T-helper 2 cell treated with Interferon-gamma antibody and Interleukin-4, amounts not matched to agents 5 μg/mL and 100 μg/mL, for 36 hours (primary cell): Measurements from ENCODE around the gene SAMD10.
A peak's percentile ranks its signal among the peaks of the same experiment; 100 is the strongest.
"Not testable (repeated sequence)": the region's sequence is repeated elsewhere in the genome, so short reads cannot be mapped to it uniquely, and the experiment has no call there.

Experiments used
- DNase-seq: peaks from one replicate; pipeline ENCODE4 v3.0.0; 2021; ENCODE audit warnings: low spot score
- H3K27ac Mint-ChIP-seq: one replicate; pipeline ENCODE4 v1.8.0; 2021; ENCODE audit warnings: mild to moderate bottlenecking, mixed read lengths
- H3K27me3 Mint-ChIP-seq: one replicate; pipeline ENCODE4 v1.8.0; 2021; ENCODE audit warnings: low read depth, mixed read lengths
- H3K36me3 Mint-ChIP-seq: one replicate; pipeline ENCODE4 v1.8.0; 2021; ENCODE audit warnings: low read depth, mixed read lengths
- H3K4me1 Mint-ChIP-seq: one replicate; pipeline ENCODE4 v1.8.0; 2021; ENCODE audit warnings: low read depth, mixed read lengths
- H3K4me3 Mint-ChIP-seq: one replicate; pipeline ENCODE4 v1.8.0; 2022; ENCODE audit warnings: mild to moderate bottlenecking, moderate library complexity, mixed read lengths
- H3K9me3 Mint-ChIP-seq: one replicate; pipeline ENCODE4 v1.8.0; 2021; ENCODE audit warnings: mixed read lengths

The SAMD10 gene

DNA sequence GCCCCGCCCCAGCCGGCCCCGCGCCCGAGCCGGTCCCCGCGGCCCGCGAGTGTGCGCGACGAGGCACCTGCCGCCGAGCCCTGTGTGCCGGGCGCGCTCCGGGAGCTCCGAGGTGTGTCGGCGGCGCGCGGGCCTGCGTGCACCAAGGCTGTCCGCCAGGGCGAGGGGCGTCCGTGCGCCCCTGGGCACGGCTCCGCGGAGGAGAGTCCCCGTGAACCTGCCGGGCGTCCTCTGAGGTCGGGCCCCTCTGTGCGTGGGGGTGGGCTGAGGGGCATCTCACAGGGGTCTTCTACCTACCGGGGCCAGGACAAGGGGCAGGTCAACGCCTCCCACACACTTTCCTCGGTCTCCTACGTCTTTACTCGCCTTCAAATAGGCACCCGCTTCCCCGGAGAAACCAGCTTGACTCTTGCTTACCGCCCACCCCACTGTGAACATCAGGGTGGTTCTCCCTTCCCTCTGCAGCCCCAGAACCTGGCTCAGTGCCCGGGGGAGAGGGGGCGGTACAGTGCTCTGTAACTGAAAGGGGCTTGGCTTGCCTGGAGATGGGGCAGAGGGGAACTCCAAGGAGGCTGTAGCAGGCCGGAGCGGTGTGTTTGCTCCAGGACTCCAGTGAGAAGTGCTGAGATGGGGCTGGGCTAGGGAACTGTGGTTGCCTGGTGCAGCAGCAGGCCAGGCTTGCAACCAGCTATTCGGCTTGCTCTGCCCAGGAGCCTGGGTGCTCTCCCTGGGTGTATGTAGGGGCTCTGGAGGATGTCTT, at the start of gene SAMD10:
TSS of gene SAMD10 (minus strand) at position 86 of the 760 bp plus-strand sequence. CDS start 175 bp downstream, outside the sequence.
- H3K4me1 Mint-ChIP-seq: peaks cover 53% of the 10 kb centered on the region
- peak; percentile 73 for DNase-seq
- peak within 1 kb of the TSS; percentile 97 for H3K27ac Mint-ChIP-seq
- H3K27me3 Mint-ChIP-seq: no peaks in the 10 kb centered on the region
- no peaks in the 10 kb centered on the region for H3K9me3 Mint-ChIP-seq
- peaks cover 34% of the 10 kb centered on the region for H3K36me3 Mint-ChIP-seq
- peak within 1 kb of the TSS; percentile 89 for H3K4me3 Mint-ChIP-seq

DNA sequence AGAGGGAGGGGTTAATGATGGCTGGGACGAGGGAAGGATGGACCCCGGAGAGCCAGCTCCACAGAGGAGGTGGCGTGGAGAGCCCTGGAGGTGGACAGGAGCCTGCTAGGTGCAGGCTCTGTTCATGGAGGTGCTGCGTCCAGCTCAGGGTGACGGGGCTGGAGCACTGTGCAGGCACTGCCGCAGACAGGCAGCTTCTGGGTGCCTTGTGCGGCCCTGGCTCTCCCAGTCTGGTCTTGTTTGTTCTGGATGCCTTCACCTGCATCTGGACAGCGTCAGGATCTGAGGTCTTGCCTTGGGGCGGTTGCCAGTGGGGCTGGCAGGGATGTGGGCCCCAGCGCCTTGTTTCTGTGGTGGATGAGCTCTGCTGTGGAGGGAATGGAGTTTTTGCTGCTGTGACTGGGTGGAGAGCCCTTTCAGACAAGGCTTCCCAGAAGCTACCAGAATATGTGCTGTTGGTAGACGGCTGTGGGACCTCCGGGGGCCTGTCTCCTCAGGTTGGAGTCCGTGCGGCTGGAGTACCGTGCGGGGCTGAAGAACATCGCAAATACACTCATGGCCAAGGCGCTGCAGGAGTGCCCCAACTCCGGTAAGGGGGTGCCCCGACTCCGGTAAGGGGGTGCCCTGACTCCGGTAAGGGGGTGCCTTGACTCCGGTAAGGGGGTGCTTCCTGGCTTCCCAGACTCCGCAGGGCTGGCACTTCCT, 48.7 kb upstream of the SAMD10 start:
- H3K36me3 Mint-ChIP-seq: peaks cover 52% of the 10 kb centered on the region
- H3K9me3 Mint-ChIP-seq: no peaks in the 10 kb centered on the region
- H3K27me3 Mint-ChIP-seq: no peaks in the 10 kb centered on the region
- H3K4me1 Mint-ChIP-seq: no peaks in the 10 kb centered on the region
- H3K27ac Mint-ChIP-seq: no peak overlapping the region
- no peak for DNase-seq
- H3K4me3 Mint-ChIP-seq: no peak overlapping the region

DNA sequence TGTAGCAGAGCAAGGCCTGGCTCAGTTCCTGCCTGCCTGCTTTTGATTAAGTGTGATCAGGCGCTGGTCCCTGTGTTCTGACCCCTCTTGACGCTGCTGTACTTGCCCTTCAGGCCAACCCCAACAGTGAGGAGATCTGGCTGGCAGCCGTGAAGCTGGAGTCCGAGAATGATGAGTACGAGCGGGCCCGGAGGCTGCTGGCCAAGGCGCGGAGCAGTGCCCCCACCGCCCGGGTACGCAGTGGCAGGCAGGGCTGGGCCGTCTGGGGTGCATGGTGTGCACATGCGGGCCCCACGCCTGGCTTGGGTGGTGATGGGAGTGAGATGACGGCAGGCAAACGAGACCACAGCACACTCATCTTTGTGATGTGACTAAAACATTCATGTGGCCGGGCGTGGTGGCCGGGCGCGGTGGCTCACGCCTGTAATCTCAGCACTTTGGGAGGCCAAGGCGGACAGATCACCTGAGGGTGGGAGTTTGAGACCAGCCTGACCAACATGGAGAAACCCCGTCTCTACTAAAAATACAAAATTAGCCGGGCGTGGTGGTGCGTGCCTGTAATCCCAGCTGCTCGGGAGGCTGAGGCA, 46.5 kb upstream of the SAMD10 start:
- Mint-ChIP-seq H3K9me3 (no peaks in the 10 kb centered on the region), H3K27ac (no peak overlapping the region), H3K4me3 (no peak overlapping the region), H3K27me3 (no peaks in the 10 kb centered on the region), H3K4me1 (no peaks in the 10 kb centered on the region), H3K36me3 (peaks cover 61% of the 10 kb centered on the region)
- no peak for DNase-seq

DNA sequence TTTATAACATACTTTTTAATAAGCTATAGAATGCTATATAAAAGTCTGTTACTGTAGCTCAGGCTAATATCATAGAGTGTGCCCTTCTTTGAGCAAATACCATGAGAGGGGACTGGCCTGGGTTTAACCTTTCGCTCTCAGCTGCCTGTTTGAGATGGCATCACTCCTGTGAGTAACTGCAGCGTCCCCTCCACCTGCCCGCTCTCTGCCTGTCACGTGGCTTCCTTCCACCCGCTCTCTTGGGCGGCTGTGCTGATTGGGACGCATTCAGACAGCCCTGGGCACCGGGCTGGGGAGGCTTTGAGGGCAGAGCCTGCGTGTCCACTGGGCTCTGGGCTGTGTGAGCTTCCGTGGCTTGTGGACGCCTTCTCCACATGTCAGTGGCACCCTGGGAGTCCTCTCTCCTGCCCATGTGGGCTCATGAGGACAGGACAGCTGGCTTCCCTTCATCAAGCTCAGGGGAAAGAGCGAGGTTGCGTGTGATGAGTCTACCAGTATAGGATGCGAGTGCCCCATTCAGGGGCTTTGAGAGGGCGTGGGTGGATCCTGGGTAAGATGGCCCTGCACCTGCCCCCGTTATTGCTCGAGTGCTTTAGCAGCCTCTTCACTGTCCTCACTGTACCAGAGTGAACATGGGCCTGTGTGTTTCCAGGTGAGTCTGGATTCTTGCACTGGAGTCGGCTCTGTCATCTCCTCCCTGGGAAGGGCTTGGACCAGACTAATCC, 45.8 kb upstream of the SAMD10 start:
- no peak for DNase-seq
- Mint-ChIP-seq H3K9me3 (no peaks in the 10 kb centered on the region), H3K4me3 (no peak overlapping the region), H3K4me1 (no peaks in the 10 kb centered on the region), H3K36me3 (peaks cover 57% of the 10 kb centered on the region), H3K27me3 (no peaks in the 10 kb centered on the region), H3K27ac (no peak overlapping the region)

DNA sequence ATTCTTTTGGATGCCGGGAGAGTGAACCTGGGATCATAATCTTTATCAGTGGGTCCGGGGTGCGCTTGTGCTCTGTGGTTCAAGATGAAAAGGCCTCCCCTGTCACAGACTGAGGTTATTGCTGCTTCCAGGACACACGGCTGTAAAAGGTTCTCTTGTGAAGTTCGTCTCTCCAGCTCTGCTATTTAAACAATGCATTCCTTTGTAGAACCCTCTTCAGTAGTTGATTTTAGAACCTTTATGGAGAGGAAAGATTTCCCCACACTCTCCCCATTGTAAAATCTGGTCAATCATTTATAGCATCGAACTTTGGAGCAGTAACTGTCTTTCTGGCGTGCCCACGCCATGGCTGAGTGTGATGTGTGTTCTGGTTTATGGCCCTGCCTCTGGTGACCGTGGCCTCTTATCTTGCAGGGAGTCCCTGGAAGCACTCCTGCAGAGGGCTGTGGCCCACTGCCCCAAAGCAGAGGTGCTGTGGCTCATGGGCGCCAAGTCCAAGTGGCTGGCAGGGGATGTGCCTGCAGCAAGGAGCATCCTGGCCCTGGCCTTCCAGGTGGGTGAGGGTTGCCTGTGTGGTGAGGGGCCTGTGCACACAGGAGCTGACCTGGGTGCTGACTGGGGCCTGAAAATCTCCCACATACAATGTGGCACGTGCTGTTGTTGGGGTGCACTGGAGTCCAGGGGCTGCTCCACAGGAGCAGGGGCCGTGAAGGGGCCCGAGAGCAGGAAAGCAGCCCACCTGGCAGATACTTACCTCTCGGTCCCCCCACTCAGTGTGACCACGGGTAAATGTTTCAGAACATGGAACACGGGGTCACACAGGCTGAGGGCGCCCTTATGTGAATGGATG, 44.9 kb upstream of the SAMD10 start:
- no peak overlapping the region for H3K4me3 Mint-ChIP-seq
- H3K27ac Mint-ChIP-seq: no peak overlapping the region
- H3K4me1 Mint-ChIP-seq: no peaks in the 10 kb centered on the region
- no peaks in the 10 kb centered on the region for H3K9me3 Mint-ChIP-seq
- DNase-seq: no peak
- H3K27me3 Mint-ChIP-seq: no peaks in the 10 kb centered on the region
- peaks cover 57% of the 10 kb centered on the region for H3K36me3 Mint-ChIP-seq

DNA sequence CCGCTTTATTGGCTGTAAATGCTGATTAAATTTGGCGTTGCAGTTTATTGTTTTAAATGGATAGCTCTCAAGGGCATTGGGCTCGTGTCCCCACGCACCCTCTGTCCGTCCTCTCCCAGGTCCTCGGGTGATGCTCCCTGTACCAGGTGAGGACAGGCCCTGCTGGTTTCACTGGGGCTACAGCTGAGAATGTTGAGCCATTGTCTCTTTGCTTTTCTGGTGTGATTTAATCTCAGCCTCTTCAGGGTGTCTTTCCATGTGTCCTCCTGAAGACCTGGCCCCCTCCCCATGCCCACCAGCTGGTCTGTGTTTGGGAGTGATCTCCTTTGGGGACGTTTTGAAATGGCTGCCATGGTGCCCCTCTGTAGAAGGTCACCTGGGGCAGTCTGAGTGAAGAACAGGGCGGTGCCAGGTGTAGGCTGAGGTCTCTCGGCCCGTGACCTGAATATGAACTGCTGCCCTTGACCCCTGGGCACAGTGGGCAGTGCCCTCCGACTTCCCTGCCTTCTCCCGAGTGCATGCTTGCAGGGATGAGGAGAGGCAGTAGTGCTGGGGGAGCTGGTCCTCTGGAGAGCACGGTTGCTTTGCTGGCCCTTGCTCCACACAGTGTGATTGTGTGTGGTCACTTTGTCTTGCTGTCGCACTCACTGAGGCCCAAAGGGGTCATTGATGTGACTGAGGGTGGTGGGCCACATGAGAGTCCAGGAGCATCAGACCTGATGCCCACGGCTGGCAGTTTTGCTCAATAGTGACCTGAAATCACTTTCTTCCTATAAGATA, 44.1 kb upstream of the SAMD10 start:
- no peak for DNase-seq
- no peak overlapping the region for H3K4me3 Mint-ChIP-seq
- no peaks in the 10 kb centered on the region for H3K9me3 Mint-ChIP-seq
- H3K4me1 Mint-ChIP-seq: no peaks in the 10 kb centered on the region
- H3K36me3 Mint-ChIP-seq: peaks cover 60% of the 10 kb centered on the region
- no peaks in the 10 kb centered on the region for H3K27me3 Mint-ChIP-seq
- H3K27ac Mint-ChIP-seq: no peak overlapping the region

DNA sequence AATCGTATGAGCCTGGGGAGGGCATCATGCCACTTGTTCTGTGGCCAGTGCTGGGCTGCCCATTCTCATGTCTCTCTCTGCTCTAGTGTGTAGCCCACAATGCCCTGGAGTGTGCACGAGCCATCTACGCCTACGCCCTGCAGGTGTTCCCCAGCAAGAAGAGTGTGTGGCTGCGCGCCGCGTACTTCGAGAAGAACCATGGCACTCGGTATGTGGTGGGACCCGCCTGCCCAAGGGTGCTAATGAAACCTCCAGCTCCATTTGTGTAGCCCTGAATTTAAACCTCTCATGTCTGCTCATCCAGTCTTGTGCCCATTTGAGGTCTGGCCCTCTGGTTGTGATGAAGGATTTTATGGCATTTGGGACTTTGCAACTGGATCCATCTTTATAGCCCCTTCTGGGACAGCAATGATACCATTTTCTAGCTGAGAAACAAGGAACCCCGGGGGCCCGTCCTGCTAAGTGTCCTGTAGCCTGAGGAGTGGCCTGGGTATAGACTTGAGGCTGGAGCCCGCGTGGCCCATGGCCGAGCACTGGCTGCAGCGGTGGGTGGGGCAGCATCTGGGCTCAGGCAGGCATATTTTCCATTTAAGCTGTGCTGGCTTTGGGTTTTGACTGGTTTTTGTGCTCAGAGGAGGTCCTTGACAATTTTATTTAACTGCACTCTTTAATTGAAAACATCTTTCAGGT, 43.4 kb upstream of the SAMD10 start:
- H3K4me3 Mint-ChIP-seq: no peak overlapping the region

DNA sequence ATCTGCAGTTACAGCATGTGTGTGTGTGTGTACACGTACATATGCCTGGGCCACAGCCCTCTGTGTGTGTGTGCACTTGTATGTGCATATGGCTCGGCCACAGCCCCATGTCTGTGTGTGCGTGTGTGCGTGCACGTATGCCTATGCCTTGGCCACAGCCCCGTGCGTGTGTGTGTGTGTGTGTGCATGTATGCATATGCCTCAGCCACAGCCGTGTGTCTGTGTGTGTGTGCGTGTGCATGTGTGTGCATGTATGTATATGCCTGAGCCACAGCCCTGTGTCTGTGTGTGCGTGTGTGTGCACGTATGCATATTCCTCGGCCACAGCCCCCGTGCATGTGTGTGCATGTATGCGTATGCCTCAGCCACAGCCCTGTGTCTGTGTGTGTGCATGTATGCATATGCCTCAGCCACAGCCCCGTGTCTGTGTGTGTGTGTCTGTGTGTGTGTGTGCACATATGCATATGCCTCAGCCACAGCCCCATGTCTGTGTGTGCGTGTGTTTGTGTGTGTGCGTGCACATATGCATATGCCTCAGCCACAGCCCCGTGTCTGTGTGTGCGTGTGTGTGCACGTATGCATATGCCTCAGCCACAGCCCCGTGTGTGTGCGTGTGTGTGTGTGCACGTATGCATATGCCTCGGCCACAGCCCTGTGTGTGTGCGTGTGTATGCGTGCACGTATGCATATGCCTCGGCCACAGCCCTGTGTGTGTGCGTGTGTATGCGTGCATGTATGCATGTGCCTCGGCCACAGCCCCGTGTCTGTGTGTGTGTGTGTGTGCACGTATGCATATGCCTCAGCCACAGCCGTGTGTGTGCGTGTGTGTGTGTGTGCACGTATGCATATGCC, 41.9 kb upstream of the SAMD10 start:
- Mint-ChIP-seq H3K9me3 (no peaks in the 10 kb centered on the region), H3K27ac (no peak overlapping the region), H3K36me3 (peaks cover 60% of the 10 kb centered on the region), H3K4me1 (peaks cover 1% of the 10 kb centered on the region), H3K27me3 (no peaks in the 10 kb centered on the region), H3K4me3 (no peak overlapping the region)
- DNase-seq: no peak

More for the DNA sequence above, 43.4 kb upstream of the SAMD10 start:
- Mint-ChIP-seq H3K4me1 (no peaks in the 10 kb centered on the region), H3K36me3 (peaks cover 61% of the 10 kb centered on the region), H3K9me3 (no peaks in the 10 kb centered on the region), H3K27me3 (no peaks in the 10 kb centered on the region), H3K27ac (no peak overlapping the region)
- no peak for DNase-seq

DNA sequence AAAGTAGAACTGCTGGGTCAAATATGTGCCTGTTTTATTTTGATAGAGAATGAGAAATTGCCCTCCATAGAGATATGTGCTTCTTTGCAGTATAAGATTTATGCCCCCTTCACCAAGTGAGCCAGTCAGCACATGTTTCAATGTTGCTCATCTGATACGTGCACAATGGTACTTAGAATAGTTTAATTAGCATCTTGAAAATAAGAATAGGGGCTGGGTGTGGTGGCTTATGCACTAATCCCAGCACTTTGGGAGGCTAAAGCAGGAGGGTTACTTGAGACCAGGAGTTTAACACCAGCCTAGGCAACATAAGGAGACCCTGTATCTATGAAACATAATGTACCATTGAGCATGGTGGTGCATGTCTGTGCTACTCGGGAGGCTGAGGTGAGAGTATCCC, 36.2 kb upstream of the SAMD10 start:
- no peaks in the 10 kb centered on the region for H3K27me3 Mint-ChIP-seq
- no peaks in the 10 kb centered on the region for H3K9me3 Mint-ChIP-seq
- no peak overlapping the region for H3K27ac Mint-ChIP-seq
- H3K4me3 Mint-ChIP-seq: peak overlapping the region; percentile 24
- peaks cover 14% of the 10 kb centered on the region for H3K4me1 Mint-ChIP-seq
- peaks cover 50% of the 10 kb centered on the region for H3K36me3 Mint-ChIP-seq
- DNase-seq: no peak

DNA sequence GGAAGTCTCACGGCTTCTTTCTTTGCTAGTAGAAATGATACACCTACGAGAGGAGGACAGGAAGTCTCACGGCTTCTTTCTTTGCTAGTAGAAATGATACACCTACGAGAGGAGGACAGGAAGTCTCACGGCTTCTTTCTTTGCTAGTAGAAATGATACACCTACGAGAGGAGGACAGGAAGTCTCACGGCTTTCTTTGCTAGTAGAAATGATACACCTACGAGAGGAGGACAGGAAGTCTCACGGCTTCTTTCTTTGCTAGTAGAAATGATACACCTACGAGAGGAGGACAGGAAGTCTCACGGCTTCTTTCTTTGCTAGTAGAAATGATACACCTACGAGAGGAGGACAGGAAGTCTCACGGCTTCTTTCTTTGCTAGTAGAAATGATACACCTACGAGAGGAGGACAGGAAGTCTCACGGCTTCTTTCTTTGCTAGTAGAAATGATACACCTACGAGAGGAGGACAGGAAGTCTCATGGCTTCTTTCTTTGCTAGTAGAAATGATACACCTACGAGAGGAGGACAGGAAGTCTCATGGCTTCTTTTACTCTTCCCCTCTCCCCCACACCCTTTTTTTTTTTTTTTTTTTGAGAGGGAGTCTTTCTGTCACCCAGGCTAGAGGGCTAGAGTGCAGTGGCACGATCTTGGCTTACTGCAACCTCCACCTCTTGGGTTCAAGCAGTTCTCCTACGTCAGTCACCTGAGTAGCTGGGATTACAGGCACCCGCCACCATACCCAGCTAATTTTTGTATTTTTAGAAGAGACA, 33.1 kb upstream of the SAMD10 start:
- peaks cover 10% of the 10 kb centered on the region for H3K9me3 Mint-ChIP-seq

DNA sequence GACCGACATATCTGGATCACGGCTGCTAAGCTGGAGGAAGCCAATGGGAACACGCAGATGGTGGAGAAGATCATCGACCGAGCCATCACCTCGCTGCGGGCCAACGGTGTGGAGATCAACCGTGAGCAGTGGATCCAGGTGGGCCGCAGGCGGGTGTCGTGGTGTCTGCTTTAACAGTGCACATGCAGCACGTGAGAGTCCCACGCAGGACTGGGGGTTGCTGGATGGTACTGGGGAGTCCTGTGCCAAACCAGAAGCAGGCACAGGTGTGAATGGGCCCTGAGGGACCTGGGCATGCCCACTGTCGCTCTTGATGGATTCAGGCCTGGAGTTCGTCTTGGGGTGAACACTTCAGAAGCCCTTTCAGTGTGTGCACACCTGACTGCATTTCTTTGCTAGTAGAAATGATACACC, 31.9 kb upstream of the SAMD10 start:
- H3K27me3 Mint-ChIP-seq: no peaks in the 10 kb centered on the region
- no peak for DNase-seq
- H3K27ac Mint-ChIP-seq: peak overlapping the region; percentile 52
- peaks cover 60% of the 10 kb centered on the region for H3K36me3 Mint-ChIP-seq
- H3K4me1 Mint-ChIP-seq: peaks cover 26% of the 10 kb centered on the region
- H3K4me3 Mint-ChIP-seq: no peak overlapping the region
- peaks cover 10% of the 10 kb centered on the region for H3K9me3 Mint-ChIP-seq

More for the DNA sequence above, 33.1 kb upstream of the SAMD10 start:
- H3K4me3 Mint-ChIP-seq: peak overlapping the region; percentile 72
- peak overlapping the region; percentile 93 for H3K27ac Mint-ChIP-seq
- not testable (repeated sequence) for H3K27me3 Mint-ChIP-seq, DNase-seq
- H3K4me1 Mint-ChIP-seq: peaks cover 26% of the 10 kb centered on the region
- H3K36me3 Mint-ChIP-seq: peaks cover 60% of the 10 kb centered on the region
